ENCODE data around the gene NDUFS6.

Gene NDUFS6

GRCh38 chr5:1855075-1855474 lies 53.9 kb downstream of the NDUFS6 start:
- no peak for TF ChIP-seq CTCF (IDR thresholded peaks at IDR 0.05; ENCODE audit: low read length, missing control alignments)
- H3K4me3 ChIP-seq (replicated peaks; ENCODE audit: low read depth, low read length) = no peak overlapping the region
- DNase-seq (ENCODE audit: low read depth) = no peak

- no peak overlapping the region for H3K4me3 ChIP-seq (replicated peaks; ENCODE audit: low read depth, low read length)
These were observed 54.4 kb downstream of the NDUFS6 start for GRCh38 chr5:1855596-1855995.

GRCh38 chr5:1856596-1857255 lies 55.5 kb downstream of the NDUFS6 start:
- DNase-seq (ENCODE audit: low read depth) = no peak
- TF ChIP-seq CTCF (IDR thresholded peaks at IDR 0.05; ENCODE audit: low read length, missing control alignments) = no peak
- no peak overlapping the region for H3K4me3 ChIP-seq (replicated peaks; ENCODE audit: low read depth, low read length)

More at GRCh38 chr5:1855596-1855995, 54.4 kb downstream of the NDUFS6 start:
- no peak for DNase-seq (ENCODE audit: low read depth)
- no peak for TF ChIP-seq CTCF (IDR thresholded peaks at IDR 0.05; ENCODE audit: low read length, missing control alignments)

GRCh38 chr5:1857256-1857600 lies 56.0 kb downstream of the NDUFS6 start:
- H3K4me3 ChIP-seq (replicated peaks; ENCODE audit: low read depth, low read length) = no peak overlapping the region
- no peak for TF ChIP-seq CTCF (IDR thresholded peaks at IDR 0.05; ENCODE audit: low read length, missing control alignments)

GRCh38 chr5:1858436-1858835 lies 57.2 kb downstream of the NDUFS6 start:
- H3K4me3 ChIP-seq (replicated peaks; ENCODE audit: low read depth, low read length) = no peak overlapping the region
- TF ChIP-seq CTCF (IDR thresholded peaks at IDR 0.05; ENCODE audit: low read length, missing control alignments) = no peak
- no peak for DNase-seq (ENCODE audit: low read depth)

More at GRCh38 chr5:1857256-1857600, 56.0 kb downstream of the NDUFS6 start:
- no peak for DNase-seq (ENCODE audit: low read depth)

GRCh38 chr5:1859099-1859498 lies 57.9 kb downstream of the NDUFS6 start:
- H3K4me3 ChIP-seq (replicated peaks; ENCODE audit: low read depth, low read length) = no peak overlapping the region
- no peak for DNase-seq (ENCODE audit: low read depth)
- no peak for TF ChIP-seq CTCF (IDR thresholded peaks at IDR 0.05; ENCODE audit: low read length, missing control alignments)

- DNase-seq (ENCODE audit: low read depth) = no peak
- no peak for TF ChIP-seq CTCF (IDR thresholded peaks at IDR 0.05; ENCODE audit: low read length, missing control alignments)
- H3K4me3 ChIP-seq (replicated peaks; ENCODE audit: low read depth, low read length) = no peak overlapping the region
These were observed 58.9 kb downstream of the NDUFS6 start for GRCh38 chr5:1860021-1860610.

Data from fibroblast of pulmonary artery (primary cell).